DOHH2 (cell line): ENCODE measurements around the gene MEX3D.

Source experiments
- EZH2phosphoT487 ChIP-seq: fragments of 200-600 bp; sonication (generic); IDR thresholded peaks from 2 replicates; pipeline ENCODE4 v1.6.1; 2017; ENCODE audit warnings: borderline replicate concordance, mild to moderate bottlenecking, antibody characterized with exemption, low read length, moderate library complexity, mixed read lengths
- TF ChIP-seq, protein P1 (sequence below): fragments of 200-600 bp; sonication (generic); IDR thresholded peaks from one replicate; pipeline ENCODE4 v1.5.1; 2014; ENCODE audit warnings: antibody characterized with exemption, mild to moderate bottlenecking, low read depth, low read length; ENCODE audit not compliant: poor library complexity, severe bottlenecking

DNA sequence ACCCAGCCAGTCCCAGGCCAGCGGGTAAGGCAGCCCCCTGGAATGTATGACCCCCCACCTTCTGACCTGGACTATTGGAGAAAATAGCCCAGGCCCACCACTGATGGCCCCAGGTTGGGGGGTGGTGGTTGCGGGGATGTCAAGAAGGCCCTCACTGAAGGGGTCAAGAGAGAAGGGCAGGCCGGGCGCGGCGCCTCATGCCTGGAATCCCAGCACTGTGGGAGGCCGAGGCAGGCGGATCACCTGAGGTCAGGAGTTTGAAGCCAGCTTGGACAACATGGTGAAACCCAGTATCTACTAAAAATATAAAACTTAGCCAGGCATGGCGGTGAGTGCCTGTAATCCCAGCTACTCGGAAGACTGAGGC is 53.8 kb downstream of the MEX3D start:
- TF ChIP-seq, protein P1, sequence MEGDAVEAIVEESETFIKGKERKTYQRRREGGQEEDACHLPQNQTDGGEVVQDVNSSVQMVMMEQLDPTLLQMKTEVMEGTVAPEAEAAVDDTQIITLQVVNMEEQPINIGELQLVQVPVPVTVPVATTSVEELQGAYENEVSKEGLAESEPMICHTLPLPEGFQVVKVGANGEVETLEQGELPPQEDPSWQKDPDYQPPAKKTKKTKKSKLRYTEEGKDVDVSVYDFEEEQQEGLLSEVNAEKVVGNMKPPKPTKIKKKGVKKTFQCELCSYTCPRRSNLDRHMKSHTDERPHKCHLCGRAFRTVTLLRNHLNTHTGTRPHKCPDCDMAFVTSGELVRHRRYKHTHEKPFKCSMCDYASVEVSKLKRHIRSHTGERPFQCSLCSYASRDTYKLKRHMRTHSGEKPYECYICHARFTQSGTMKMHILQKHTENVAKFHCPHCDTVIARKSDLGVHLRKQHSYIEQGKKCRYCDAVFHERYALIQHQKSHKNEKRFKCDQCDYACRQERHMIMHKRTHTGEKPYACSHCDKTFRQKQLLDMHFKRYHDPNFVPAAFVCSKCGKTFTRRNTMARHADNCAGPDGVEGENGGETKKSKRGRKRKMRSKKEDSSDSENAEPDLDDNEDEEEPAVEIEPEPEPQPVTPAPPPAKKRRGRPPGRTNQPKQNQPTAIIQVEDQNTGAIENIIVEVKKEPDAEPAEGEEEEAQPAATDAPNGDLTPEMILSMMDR, result no peak
- no peak for TF ChIP-seq EZH2phosphoT487
